Peyer's patch (tissue), 4 donors: Measurements from ENCODE around the gene ACTRT3. TPM values are rescaled to one million over a fixed set of nuclear protein-coding genes. Genes with fewer than 3 reads are reported as not detected.

Experiments used
- DNase-seq, 3 donors: peaks; one replicate each; pipeline ENCODE4 v3.0.0-alpha.2; 2017 to 2019
- H3K27ac ChIP-seq, 4 donors: fragments of 200-600 bp; sonication (generic); one replicate each; pipeline ENCODE4 v1.5.1; 2016 to 2019
- H3K27me3 ChIP-seq, 2 donors: fragments of 200-600 bp; sonication (generic); one replicate each; pipeline ENCODE4 v1.5.1; 2019
- H3K36me3 ChIP-seq, 3 donors: fragments of 200-600 bp; sonication (generic); one replicate each; pipeline ENCODE4 v1.5.1; 2016 to 2019
- H3K4me1 ChIP-seq, 4 donors: fragments of 200-600 bp; sonication (generic); one replicate each; pipeline ENCODE4 v1.5.1; 2016 to 2019
- H3K4me3 ChIP-seq, 4 donors: fragments of 200-600 bp; sonication (generic); 1 replicate in 3 of 4; 2 replicates in 1 of 4; pipeline ENCODE4 v1.5.1; 2016 to 2019; ENCODE audit warnings: mild to moderate bottlenecking in 1 of 4
- H3K9me3 ChIP-seq, 4 donors: fragments of 200-600 bp; sonication (generic); one replicate each; pipeline ENCODE4 v1.5.1; 2016 to 2019; ENCODE audit warnings: mild to moderate bottlenecking in 1 of 4
- CTCF ChIP-seq, 6 experiments: fragments of 450-650 bp in 4 of 6; fragments of 200-600 bp in 2 of 6; sonication (generic) in 1 of 6; IDR thresholded peaks; one replicate each; pipeline ENCODE4 v1.5.1; 2017 to 2019; ENCODE audit warnings: antibody characterized with exemption in 6 of 6, mild to moderate bottlenecking in 3 of 6, moderate library complexity in 1 of 6
- POLR2A ChIP-seq, 2 donors: fragments of 450-650 bp; IDR thresholded peaks; one replicate each; pipeline ENCODE4 v1.5.1; 2017; ENCODE audit warnings: antibody characterized with exemption in 2 of 2, mild to moderate bottlenecking in 2 of 2, moderate library complexity in 2 of 2
- total RNA-seq, 4 donors: library from RNA; depleted of rRNA; stranded (reverse); fragments of >200 nt; gene quantifications; one replicate each; pipeline ENCODE4 v1.1.0, GENCODE V29; 2016

The ACTRT3 gene
- total RNA-seq, 4 donors from 2014 or later: 1.4 to 1.7 (median 1.7) TPM; not detected in 1

DNA sequence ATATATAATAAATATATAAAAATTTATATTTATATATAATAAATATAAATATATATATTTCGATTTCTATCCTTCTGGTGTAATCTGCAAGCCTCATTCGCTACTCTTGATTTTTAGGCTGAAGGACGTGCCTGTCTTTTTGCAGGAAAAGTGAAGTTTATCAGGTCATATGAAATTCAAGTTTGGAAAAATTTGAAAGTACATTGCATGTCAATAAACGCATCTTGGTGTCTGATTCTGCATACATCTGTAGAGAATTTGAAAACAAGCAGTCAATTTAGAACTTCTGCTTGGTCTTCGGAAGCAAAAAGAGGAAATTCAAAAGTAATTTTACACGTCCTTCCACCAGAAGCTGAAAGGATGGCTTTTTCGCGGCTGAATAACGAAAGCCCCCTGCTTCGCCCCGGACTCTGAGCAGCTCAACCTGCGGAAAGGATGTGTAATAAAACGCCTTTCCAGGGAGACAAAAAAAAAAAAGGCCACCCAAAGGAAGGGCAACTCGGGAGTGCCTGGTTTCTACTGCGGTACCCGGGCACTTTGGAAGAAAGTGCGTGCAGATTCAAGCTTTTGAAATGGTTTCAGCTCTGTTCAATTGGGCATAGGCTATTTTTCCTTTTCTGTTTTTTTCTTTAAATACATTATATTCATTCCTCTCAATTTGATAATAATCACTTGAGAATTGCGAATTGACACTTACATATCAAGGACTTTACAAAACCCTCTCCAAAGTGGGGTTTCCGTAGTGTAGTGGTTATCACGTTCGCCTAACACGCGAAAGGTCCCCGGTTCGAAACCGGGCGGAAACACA is 2.3 kb upstream of the ACTRT3 start:
- Histone ChIP-seq H3K4me3 (peak overlapping the region; percentile 75 to 85 (median 77)), H3K27ac (peak overlapping the region; percentile 37 to 99 (median 98)), H3K27me3 (no peaks in the 10 kb centered on the region), H3K36me3 (peaks cover 0 to 19% (median 0%) of the 10 kb centered on the region in 3 donors), H3K9me3 (no peaks in the 10 kb centered on the region), H3K4me1 (peaks cover 0 to 25% (median 6%) of the 10 kb centered on the region in 4 donors)
- DNase-seq: peak in 2 of 3 donors; percentile 38 to 74
- no peak for TF ChIP-seq CTCF (IDR thresholded peaks at IDR 0.05)
- TF ChIP-seq POLR2A (IDR thresholded peaks at IDR 0.05): no peak

- H3K36me3 ChIP-seq: no peaks in the 10 kb centered on the region
- no peaks in the 10 kb centered on the region for H3K9me3 ChIP-seq
- H3K4me3 ChIP-seq: peak within 1 kb of the TSS; percentile 82 to 91 (median 84)
- peaks cover 0 to 7% (median 2%) of the 10 kb centered on the region in 4 donors for H3K4me1 ChIP-seq
- H3K27ac ChIP-seq: peak within 1 kb of the TSS; percentile 97 to 99 (median 98)
- peak; percentile 98 for TF ChIP-seq POLR2A (IDR thresholded peaks at IDR 0.05)
- TF ChIP-seq CTCF (IDR thresholded peaks at IDR 0.05): peak in 2 of 6 experiments; percentile 1 to 4
- DNase-seq: peak; percentile 92 to 97 (median 93)
- no peaks in the 10 kb centered on the region for H3K27me3 ChIP-seq
Measured at GRCh38 chr3:169764882-169765612, 4.3 kb downstream of the ACTRT3 start, which contains the start of gene TERC. TERC (minus strand) TSS chr3:169765060.

DNA sequence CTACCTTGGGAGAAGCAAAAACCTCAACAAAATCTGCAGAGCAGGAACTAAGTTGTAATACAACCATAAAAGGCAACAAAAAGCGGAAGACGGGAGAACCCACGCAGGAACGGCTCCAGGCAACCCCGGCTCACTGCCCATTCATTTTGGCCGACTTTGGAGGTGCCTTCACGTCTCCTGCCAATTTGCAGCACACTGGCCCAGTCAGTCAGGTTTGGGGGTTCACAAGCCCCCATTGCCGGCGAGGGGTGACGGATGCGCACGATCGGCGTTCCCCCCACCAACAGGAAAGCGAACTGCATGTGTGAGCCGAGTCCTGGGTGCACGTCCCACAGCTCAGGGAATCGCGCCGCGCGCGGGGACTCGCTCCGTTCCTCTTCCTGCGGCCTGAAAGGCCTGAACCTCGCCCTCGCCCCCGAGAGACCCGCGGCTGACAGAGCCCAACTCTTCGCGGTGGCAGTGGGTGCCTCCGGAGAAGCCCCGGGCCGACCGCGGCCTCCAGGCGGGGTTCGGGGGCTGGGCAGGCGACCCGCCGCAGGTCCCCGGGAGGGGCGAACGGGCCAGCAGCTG is 5.0 kb downstream of the ACTRT3 start:
- peaks cover 0 to 7% (median 0%) of the 10 kb centered on the region in 4 donors for H3K4me1 ChIP-seq
- H3K9me3 ChIP-seq: no peaks in the 10 kb centered on the region
- H3K4me3 ChIP-seq: peak overlapping the region; percentile 82 to 91 (median 84)
- peak overlapping the region; percentile 97 to 99 (median 98) for H3K27ac ChIP-seq
- peak; percentile 56 to 79 (median 79) for DNase-seq
- H3K27me3 ChIP-seq: no peaks in the 10 kb centered on the region
- TF ChIP-seq POLR2A (IDR thresholded peaks at IDR 0.05) (no peak), CTCF (IDR thresholded peaks at IDR 0.05) (peak in 1 of 6 experiments; percentile 4)
- H3K36me3 ChIP-seq: no peaks in the 10 kb centered on the region

GRCh38 chr3:169760479-169760878 is 8.9 kb downstream of the ACTRT3 start:
- TF ChIP-seq CTCF (IDR thresholded peaks at IDR 0.05) (no peak), POLR2A (IDR thresholded peaks at IDR 0.05) (no peak)
- Histone ChIP-seq H3K27me3 (no peaks in the 10 kb centered on the region), H3K4me3 (no peak overlapping the region), H3K36me3 (no peaks in the 10 kb centered on the region), H3K4me1 (peaks cover 0 to 17% (median 0%) of the 10 kb centered on the region in 4 donors), H3K9me3 (no peaks in the 10 kb centered on the region), H3K27ac (no peak overlapping the region)
- peak in 1 of 3 donors; percentile 77 for DNase-seq

GRCh38 chr3:169759256-169759655 is 10.1 kb downstream of the ACTRT3 start:
- Histone ChIP-seq H3K4me3 (no peak overlapping the region), H3K36me3 (no peaks in the 10 kb centered on the region), H3K4me1 (peaks cover 0 to 17% (median 0%) of the 10 kb centered on the region in 4 donors), H3K9me3 (no peaks in the 10 kb centered on the region), H3K27me3 (no peaks in the 10 kb centered on the region), H3K27ac (no peak overlapping the region)
- no peak for TF ChIP-seq POLR2A (IDR thresholded peaks at IDR 0.05)
- TF ChIP-seq CTCF (IDR thresholded peaks at IDR 0.05): no peak
- DNase-seq: no peak
